ENCODE data around the gene DCAF6.

DCAF6 gene

DNA sequence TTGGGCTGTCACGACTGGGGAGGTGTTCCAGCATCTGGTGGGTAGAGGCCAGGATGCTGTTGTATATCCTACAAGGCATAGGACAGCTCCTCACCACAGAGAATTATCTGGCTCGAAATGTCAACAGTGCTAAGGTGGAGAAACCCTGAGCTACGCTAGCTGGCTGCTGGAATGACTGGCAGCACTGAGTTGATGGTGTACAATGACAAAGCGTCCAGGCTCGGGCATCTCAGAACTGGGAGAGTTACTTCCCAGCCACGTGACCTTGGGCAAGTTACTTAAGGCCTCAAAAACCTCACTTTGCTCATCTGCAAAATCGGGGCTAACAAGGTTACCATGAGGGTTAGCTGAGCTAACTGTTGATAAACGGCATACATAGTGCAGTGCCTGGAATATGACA, 164.9 kb downstream of the DCAF6 start:
- no peak for DNase-seq (ENCODE audit: low read depth in 2 of 2)

DNA sequence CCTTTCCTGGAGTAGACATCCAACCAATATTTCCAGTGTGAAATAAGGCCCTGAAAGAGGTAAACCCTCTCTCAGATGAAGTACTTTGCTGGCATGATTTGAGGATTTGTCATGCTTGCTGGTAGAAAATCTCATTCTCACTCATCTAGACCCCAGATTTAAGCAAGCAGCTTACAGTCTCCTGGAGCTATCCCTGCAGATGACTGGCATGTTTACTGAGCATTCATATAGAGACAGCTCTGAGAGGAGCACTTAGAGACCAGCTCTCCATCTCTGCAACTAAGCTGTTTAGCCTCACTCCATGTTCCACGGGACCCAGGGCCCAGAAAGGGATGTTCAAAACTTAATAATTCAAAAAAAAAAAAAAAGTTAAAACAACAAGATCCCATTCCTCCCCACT, 166.0 kb downstream of the DCAF6 start:
- no peak for DNase-seq (ENCODE audit: low read depth in 2 of 2)

GRCh38 chr1:168104535-168104934, 168.1 kb downstream of the DCAF6 start:
- no peak for DNase-seq (ENCODE audit: low read depth in 2 of 2)

DNA sequence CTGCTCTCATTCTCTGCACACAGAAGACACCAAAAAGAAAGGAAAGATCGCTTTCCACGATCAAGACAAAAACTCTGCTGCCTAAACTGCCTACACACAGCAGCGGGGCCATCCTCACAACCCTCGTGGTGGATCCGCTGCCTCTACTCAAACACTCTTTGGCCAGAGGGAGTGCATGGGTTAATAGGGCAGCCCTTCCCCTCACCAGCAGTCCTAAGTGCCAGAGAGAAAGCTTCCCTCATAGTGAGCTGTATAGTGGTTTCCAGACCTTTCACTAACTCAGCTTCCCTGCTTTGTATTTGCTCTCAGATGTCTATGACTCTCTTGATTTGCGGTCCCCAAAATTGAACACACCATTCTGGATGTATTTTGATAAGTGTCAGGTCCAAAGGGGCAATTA, 169.4 kb downstream of the DCAF6 start:
- no peak for DNase-seq (ENCODE audit: low read depth in 2 of 2)

GRCh38 chr1:168106274-168106673, 169.8 kb downstream of the DCAF6 start:
- no peak for DNase-seq (ENCODE audit: low read depth in 2 of 2)

GRCh38 chr1:168110896-168111545, 174.5 kb downstream of the DCAF6 start:
- DNase-seq (ENCODE audit: low read depth in 2 of 2): no peak

- peak; percentile 36 to 52 for DNase-seq (ENCODE audit: low read depth in 2 of 2)
These were observed 176.3 kb downstream of the DCAF6 start for GRCh38 chr1:168112673-168113305.

DNA sequence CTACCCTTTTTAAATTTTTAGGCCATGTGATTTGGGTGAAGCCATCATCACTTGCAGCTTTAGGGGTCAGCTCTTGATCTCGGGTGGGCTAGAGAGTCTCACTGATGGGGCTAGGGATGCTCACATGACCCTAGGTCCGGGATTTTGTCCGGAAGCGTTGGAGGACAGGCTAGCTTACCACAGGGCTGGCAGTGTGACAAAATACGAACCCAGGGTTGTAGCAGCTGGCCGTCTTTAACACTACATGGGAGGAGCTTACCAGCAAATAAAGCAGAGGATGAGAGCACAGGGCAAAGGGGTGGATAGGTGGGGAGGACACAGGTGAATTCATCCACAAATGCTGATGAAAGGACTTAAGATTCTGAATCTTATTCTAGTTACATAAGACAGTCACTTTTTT, 178.4 kb downstream of the DCAF6 start:
- no peak for DNase-seq (ENCODE audit: low read depth in 2 of 2)

GRCh38 chr1:168116327-168116799, 179.9 kb downstream of the DCAF6 start:
- no peak for DNase-seq (ENCODE audit: low read depth in 2 of 2)

DNA sequence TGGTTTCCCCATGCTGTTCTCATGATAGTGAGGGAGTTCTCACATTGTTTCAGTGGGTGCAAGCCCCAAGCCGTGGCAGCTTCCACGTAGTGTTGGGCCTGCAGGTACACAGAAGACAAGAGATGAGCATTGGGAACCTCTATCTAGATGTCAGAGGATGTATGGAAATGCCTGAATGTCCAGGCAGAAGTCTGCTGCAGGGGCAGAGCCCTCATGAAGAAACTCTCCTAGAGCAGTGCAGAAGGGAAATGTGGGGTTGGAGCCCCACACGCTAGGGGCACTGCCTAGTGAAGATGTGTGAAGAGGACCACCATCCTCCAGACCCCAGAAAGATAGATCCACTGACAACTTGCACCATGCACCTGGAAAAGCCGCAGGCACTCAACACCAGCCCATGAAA, 183.3 kb downstream of the DCAF6 start:
- DNase-seq (ENCODE audit: low read depth in 2 of 2): no peak

GRCh38 chr1:168121401-168122011, 185.0 kb downstream of the DCAF6 start:
- DNase-seq (ENCODE audit: low read depth in 2 of 2): no peak

DNA sequence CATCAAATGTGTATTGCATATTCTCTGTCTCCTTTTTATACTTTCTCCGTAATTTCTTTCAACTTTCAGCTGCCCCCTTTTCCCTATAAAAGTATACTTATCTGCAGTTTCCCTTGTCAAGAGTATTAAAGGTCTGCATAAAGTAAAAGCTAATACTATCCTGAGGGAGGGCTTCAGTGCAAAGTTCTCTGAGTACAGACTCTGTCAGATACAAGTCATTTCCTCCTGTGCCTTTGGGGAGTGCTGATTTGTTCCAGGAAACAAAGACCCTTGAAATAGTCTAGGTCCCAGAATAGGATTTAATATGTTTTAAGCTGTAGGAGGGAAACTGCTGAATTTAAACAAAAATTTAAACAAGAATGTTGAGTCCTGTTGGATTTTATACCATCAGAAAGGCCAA, 188.6 kb downstream of the DCAF6 start:
- no peak for DNase-seq (ENCODE audit: low read depth in 2 of 2)

Data from stimulated activated CD8-positive, alpha-beta memory T cell treated with anti-CD3 and anti-CD28 coated beads, Interleukin-2, amount 100 ng/mL, for 48 hours (primary cell).